NOMO-1 treated with DMSO at 0.1 percent for 48 hours (cell line): ENCODE results near the gene MT1F.
"Not testable (repeated sequence)": the region's sequence is repeated elsewhere in the genome, so short reads cannot be mapped to it uniquely, and the experiment has no call there.

Experiments
- DNase-seq: peaks from one replicate; lab custom pipeline; 2025; ENCODE audit not compliant: unreplicated experiment; lab: John Stamatoyannopoulos, UW

MT1F gene

DNA sequence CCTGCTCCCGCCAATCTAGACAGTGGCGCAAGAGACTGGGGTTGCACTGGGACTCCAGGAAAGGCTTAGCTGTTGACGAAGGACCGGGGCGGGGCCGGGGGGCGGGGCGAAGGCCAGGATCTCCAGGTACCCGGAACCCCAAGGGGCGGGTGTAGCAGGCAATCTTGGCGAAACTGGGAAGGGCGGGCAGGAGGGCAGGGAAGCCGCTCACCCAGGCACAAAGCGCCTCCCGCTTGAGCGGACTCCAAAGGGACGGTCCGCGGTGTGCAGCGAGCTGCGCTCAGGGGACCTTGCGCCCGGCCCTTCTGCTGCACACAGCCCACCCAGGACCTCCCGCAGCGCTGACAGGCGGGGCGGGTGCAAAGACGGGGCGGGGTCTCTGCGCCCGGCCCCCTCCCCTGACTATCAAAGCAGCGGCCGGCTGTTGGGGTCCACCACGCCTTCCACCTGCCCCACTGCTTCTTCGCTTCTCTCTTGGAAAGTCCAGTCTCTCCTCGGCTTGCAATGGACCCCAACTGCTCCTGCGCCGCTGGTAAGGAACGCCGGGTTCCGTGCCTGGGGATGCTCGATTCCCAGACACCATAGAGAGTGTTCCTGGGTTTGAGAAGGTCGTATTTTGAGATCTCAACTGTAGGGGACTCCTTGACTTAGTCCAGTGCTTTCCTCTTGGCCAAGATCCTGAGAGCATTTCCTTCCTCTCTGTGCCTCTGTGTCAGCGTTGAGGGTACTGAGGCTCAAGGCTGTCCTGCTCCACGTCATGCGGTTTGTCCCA lies at the start of gene MT1F:
TSS of gene MT1F (plus strand) at position 405 of the 772 bp plus-strand sequence. CDS start at position 505, 100 bp downstream.
- DNase-seq = peak; percentile 74

GRCh38 chr16:56608043-56608875 lies 49.5 kb upstream of the MT1F start, which contains the start of gene MT2A:
MT2A (plus strand) TSS chr16:56608584; CDS start chr16:56608656, 72 bp downstream.
- DNase-seq = peak; percentile 98

GRCh38 chr16:56608876-56609462 lies 48.8 kb upstream of the MT1F start:
- DNase-seq = no peak

DNA sequence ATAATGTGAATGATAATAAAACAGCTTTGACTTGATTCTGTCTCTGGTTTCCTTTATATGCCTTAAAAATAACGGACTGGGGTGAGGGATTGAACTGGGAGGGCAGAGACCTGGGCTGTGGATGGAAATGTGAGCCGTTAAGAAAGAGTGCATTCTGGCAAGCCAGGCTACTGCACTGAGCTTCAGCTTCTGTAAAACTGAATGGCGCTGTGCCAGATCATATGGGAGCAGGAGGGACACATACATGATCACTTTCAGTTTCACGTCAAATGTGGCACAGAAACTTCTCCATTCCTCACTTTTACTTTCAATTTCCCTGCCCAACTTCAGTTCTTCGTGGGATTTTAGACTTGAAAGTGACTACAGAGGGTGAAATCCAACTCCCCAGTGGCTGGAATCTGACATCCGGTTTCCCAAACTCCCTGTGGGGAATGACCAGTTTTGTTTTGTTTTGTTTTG lies 48.3 kb upstream of the MT1F start:
- DNase-seq = peak; percentile 96

DNA sequence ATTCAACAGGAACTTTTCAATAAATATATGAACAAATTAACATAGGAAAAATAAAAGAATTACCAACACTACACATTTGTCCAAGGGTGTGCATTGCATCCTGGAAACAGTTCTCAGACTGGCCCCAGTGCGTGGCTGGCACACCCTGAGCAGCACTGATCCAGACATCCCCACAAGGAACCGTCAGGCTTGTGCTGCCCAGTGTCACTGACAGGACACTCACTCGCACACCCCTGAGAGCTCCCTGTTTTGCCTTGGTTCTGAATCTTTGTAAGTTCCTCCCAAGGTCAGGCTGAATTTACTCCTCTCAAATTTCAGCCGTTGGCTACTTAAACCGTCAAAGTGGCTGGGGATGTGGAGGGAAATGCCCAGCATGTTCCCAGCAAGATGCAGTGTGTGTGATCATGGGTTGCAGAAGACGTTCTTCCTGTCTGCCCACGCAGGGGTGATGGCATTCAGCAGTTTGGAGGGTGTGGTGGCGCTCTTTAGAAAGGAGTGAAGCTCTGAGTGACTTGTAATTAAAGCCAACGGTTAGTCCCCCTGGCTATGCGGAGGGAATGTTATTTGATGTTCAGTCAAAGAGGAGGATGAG lies 47.6 kb upstream of the MT1F start:
- peak; percentile 51 for DNase-seq

- no peak for DNase-seq
Observed at GRCh38 chr16:56610609-56611111, 47.1 kb upstream of the MT1F start.

- no peak for DNase-seq
Observed at GRCh38 chr16:56611281-56611833, 46.4 kb upstream of the MT1F start.

DNA sequence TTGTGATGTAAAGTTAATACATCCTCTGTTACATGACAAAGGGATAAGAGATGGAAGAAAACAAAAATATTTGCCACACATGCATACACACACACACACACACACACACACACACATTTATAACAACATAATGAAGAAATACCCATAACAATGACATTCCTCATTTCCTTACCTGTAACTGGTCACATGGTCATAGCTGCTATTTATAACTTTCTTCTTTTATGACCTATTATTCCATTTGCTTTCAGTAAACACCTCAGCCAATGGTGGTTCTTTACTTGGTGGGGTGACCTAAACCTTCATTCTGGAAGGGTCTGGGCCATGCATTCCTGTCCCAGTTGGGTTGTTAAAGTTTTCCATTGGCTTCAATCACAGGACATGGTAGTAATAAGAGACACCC lies 44.1 kb upstream of the MT1F start:
- no peak for DNase-seq

DNA sequence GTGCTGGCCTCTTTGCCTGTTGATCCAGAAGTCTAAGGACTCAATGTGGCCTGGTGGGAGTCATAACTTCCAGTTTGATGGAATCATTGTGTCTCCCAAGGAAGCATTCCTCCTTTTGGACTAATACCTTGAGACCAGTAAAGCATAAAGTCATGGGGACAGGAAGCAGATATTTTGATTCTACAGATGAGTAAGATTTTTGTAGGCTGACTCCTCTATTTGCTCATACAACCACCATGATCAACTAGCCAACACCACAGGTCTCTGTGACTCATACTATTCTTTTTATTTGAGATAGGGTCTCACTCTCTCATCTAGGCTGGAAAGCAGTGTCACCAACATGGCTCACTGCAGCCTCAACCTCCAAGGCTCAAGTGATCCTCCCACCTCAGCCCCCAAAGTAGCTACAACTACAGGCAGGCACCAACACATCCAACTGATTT lies 43.2 kb upstream of the MT1F start:
- DNase-seq = no peak

DNA sequence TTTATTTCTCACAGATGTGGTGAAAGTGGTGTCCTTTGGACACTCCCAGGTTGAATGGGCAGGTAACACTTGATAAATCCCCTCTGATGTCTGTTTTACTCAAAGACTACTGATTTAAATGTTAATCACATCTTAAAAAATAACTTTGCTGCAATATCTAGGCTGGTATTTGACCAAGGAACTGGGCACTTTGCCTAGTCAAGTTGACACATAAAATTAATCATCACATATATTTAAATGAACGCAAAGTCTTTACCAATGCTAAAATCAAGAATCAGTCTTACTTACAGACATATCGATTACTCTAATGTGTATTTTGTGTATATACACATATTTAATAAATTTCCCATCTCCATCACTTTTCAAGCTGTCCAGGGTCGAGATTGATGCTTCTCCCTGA lies 42.4 kb upstream of the MT1F start:
- no peak for DNase-seq

GRCh38 chr16:56616608-56617211 lies 41.0 kb upstream of the MT1F start:
- no peak for DNase-seq

- DNase-seq = peak; percentile 26
Observed at GRCh38 chr16:56617212-56618085, 40.3 kb upstream of the MT1F start.

GRCh38 chr16:56618138-56618537 lies 39.6 kb upstream of the MT1F start:
- no peak for DNase-seq

DNA sequence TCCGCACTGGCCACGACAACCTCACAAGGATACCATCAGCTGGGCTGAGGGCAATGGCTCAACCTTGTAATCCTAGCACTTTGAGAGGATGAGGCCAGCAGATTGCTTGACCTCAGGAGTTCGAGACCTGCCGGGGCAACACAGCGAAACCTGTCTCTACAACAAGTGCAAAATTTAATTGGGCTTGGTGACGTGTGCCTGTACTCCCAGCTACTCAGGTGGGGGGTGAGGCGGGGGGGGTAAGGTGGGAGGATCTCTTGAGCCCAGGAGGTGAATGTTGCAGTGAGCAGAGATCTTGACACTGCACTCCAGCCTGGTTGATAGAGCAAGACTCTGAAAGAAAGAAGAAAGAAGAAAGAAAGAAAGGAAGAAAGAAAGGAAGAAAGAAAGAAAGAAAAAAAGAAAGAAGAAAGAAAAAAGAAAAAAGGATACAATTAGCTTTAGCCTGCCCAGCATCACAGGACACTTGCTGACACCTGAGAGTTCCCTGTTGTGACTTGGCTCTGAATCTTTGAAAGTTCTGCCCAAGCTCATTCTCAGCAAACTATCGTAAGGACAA lies 37.3 kb upstream of the MT1F start:
- no peak for DNase-seq

DNA sequence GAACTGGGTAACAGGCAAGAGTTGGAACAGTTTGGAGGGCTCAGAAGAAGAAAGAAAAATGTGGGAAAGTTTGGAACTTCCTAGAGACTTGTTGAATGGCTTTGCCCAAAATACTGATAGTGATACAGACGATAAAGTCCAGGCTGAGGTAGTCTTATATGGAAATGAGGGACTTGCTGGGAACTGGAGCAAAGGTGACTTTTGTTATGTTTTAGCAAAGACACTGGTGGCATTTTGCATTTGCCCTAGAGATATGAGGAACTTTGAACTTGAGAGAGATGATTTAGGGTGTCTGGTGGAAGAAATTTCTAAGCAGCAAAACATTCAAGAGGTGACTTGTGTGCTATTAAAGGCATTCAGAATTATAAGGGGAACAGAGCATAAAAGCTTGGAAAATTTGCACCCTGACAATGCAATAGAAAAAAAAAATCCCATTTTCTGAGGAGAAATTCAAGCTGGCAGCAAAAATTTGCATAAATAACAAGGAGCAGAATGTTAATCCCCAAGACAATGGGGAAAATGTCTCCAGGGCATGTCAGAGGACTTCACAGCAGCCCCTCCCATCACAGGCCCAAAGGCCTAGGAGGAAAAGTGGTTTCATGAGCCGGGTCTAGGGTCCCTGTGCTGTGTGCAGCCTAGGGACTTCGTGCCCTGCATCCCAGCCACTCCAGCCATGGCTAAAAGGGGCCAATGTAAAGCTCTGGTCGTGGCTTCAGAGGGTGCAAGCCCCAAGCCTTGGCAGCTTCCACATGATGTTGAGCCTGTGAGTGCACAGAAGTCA lies 35.9 kb upstream of the MT1F start:
- not testable (repeated sequence) for DNase-seq

- not testable (repeated sequence) for DNase-seq
Observed at GRCh38 chr16:56623184-56623583, 34.6 kb upstream of the MT1F start.

GRCh38 chr16:56623637-56624036 lies 34.1 kb upstream of the MT1F start:
- DNase-seq = no peak
